Testis (tissue), 3 donors: ENCODE results near the gene STXBP6. TPM values are rescaled to one million over a fixed set of nuclear protein-coding genes. Genes with fewer than 3 reads are reported as not detected.

Experiments
- DNase-seq: peaks from one replicate; pipeline ENCODE4 v3.0.0-alpha.2; 2019
- H3K27ac ChIP-seq, 2 donors: fragments of 200-600 bp; sonication (generic); one replicate each; pipeline ENCODE4 v1.5.1; 2019
- H3K27me3 ChIP-seq: fragments of 200-600 bp; sonication (generic); one replicate; pipeline ENCODE4 v1.5.1; 2019
- H3K36me3 ChIP-seq: fragments of 200-600 bp; sonication (generic); one replicate; pipeline ENCODE4 v1.5.1; 2017; ENCODE audit warnings: low read depth; ENCODE audit errors: missing control alignments
- H3K4me1 ChIP-seq: fragments of 200-600 bp; sonication (generic); one replicate; pipeline ENCODE4 v1.5.1; 2019
- H3K4me3 ChIP-seq, 2 donors: fragments of 200-600 bp; sonication (generic); one replicate each; pipeline ENCODE4 v1.5.1; 2017 to 2019
- H3K9me3 ChIP-seq: fragments of 200-600 bp; sonication (generic); one replicate; pipeline ENCODE4 v1.5.1; 2017
- POLR2A ChIP-seq: fragments of 450-650 bp; IDR thresholded peaks from one replicate; pipeline ENCODE4 v1.6.1; 2017; ENCODE audit warnings: antibody characterized with exemption, mild to moderate bottlenecking, moderate library complexity
- WGBS, 2 donors: methylation state at CpG; one replicate each; pipeline ENCODE4 v1.1.5; 2018; 5-methylcytosine and 5-hydroxymethylcytosine counted together
- intact Hi-C: fragments of 100-400 bp; cut with DNase I; formaldehyde crosslinking; loops from one replicate; pipeline ENCODE4 v1.15.1; 2023; ENCODE audit warnings: low total_unique reads
- polyA plus RNA-seq: library from polyadenylated mRNA; stranded (reverse); fragments of 350-450 nt; fragmentation: Illumina TruSeq; extraction: RNeasy Lipid Tissue Mini Kit (QIAGEN cat#74804); gene quantifications from one replicate; pipeline ENCODE4 v1.2.3, GENCODE V29; 2014; ENCODE audit warnings: low read depth, low replicate concordance; ENCODE audit not compliant: insufficient read depth
- total RNA-seq, 2 donors: library from RNA; depleted of rRNA; stranded (reverse); fragments of >200 nt; gene quantifications; one replicate each; pipeline ENCODE4 v1.2.3, GENCODE V29; 2016
- TF ChIP-seq, protein P1 (sequence below), 3 experiments: fragments of 450-650 bp in 2 of 3; fragments of 200-600 bp in 1 of 3; sonication (generic) in 1 of 3; IDR thresholded peaks; one replicate each; pipeline ENCODE4 v1.5.1; 2016 to 2019; ENCODE audit warnings: antibody characterized with exemption in 3 of 3, mild to moderate bottlenecking in 2 of 3, moderate library complexity in 1 of 3

STXBP6 gene
- total and polyA plus RNA-seq, 3 donors from 2014 or later: 4.7 to 11.3 (median 8.6) TPM

DNA sequence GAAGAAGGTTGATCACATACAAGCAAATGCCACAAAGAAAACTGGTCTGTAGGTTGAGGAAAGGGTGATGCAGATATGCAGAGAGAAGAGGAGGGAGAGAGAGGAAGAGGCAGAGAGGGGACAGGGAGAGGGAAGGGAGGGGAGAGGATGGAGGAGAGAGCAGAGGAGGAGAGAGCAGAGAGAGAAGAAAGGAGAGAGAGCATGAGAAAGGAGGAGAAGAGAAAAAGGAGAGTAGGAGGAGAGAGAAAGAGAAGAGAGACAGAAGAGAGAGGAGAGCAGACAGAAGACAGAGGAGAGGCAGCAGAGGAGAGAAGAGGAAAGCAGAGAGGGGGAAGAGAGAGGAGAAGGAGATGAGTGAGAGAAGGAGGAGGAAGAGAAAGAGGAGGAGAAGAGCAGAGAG, 59.2 kb downstream of the STXBP6 start:
- intact Hi-C loops: no loop called here
- DNase-seq: no peak
- Histone ChIP-seq H3K27me3 (no peaks in the 10 kb centered on the region), H3K36me3 (no peaks in the 10 kb centered on the region), H3K4me3 (no peak overlapping the region), H3K9me3 (no peaks in the 10 kb centered on the region), H3K4me1 (no peaks in the 10 kb centered on the region), H3K27ac (no peak overlapping the region)
- TF ChIP-seq, protein P1, sequence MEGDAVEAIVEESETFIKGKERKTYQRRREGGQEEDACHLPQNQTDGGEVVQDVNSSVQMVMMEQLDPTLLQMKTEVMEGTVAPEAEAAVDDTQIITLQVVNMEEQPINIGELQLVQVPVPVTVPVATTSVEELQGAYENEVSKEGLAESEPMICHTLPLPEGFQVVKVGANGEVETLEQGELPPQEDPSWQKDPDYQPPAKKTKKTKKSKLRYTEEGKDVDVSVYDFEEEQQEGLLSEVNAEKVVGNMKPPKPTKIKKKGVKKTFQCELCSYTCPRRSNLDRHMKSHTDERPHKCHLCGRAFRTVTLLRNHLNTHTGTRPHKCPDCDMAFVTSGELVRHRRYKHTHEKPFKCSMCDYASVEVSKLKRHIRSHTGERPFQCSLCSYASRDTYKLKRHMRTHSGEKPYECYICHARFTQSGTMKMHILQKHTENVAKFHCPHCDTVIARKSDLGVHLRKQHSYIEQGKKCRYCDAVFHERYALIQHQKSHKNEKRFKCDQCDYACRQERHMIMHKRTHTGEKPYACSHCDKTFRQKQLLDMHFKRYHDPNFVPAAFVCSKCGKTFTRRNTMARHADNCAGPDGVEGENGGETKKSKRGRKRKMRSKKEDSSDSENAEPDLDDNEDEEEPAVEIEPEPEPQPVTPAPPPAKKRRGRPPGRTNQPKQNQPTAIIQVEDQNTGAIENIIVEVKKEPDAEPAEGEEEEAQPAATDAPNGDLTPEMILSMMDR (IDR thresholded peaks at IDR 0.05): no peak
- no peak for TF ChIP-seq POLR2A

DNA sequence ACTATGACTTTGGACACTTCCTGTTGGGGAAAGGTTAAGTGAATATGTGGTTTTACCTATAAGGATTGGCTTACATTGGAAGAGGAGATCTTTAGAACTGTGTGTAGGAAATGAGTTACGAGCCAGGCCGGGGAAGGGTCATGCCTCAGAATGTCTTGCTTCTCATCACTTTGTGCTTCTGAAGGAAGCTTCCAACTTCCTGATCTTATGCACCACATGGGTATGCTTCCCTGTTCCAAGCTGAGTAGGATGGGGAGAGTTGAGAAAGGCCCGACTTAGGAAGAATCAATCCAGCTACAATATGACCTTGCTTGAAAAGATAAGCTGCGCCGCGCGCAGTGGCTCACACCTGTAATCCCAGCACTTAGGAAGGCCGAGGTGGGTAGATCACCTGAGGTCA, 59.9 kb downstream of the STXBP6 start:
- no peaks in the 10 kb centered on the region for H3K4me1 ChIP-seq
- no peak for TF ChIP-seq POLR2A
- TF ChIP-seq, protein P1 (IDR thresholded peaks at IDR 0.05): no peak
- H3K36me3 ChIP-seq: no peaks in the 10 kb centered on the region
- no peaks in the 10 kb centered on the region for H3K9me3 ChIP-seq
- intact Hi-C loops: no loop called here
- H3K27ac ChIP-seq: no peak overlapping the region
- no peaks in the 10 kb centered on the region for H3K27me3 ChIP-seq
- no peak for DNase-seq
- 90 to 92% methylated on average over 6 to 8 of the region's 8 CpGs for WGBS, 2 donors
- no peak overlapping the region for H3K4me3 ChIP-seq

DNA sequence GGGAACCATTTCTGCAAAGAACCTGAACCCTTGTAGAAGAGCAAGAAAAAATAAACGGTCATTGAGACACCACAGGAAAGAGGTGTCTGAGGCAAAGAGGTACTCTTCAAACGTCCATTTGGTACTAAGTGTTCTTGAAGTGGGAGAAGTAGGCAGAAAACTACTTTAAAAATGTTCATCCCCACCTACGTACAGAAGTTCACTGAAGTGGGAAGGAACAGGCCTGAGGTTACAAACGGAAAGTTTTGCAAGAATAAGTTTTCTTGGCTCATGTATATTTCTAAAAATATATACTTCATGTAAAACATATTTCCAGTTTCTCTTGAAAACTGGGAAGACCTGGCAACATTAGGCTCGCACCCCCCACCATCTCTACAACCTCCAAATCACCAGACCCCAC, 61.2 kb downstream of the STXBP6 start:
- Histone ChIP-seq H3K27me3 (no peaks in the 10 kb centered on the region), H3K27ac (no peak overlapping the region), H3K9me3 (no peaks in the 10 kb centered on the region), H3K36me3 (no peaks in the 10 kb centered on the region), H3K4me3 (no peak overlapping the region), H3K4me1 (no peaks in the 10 kb centered on the region)
- WGBS, 2 donors: 75 to 77% methylated on average over 5 of the region's 5 CpGs
- intact Hi-C loops: no loop called here
- no peak for DNase-seq
- TF ChIP-seq, protein P1 (IDR thresholded peaks at IDR 0.05): no peak
- no peak for TF ChIP-seq POLR2A

DNA sequence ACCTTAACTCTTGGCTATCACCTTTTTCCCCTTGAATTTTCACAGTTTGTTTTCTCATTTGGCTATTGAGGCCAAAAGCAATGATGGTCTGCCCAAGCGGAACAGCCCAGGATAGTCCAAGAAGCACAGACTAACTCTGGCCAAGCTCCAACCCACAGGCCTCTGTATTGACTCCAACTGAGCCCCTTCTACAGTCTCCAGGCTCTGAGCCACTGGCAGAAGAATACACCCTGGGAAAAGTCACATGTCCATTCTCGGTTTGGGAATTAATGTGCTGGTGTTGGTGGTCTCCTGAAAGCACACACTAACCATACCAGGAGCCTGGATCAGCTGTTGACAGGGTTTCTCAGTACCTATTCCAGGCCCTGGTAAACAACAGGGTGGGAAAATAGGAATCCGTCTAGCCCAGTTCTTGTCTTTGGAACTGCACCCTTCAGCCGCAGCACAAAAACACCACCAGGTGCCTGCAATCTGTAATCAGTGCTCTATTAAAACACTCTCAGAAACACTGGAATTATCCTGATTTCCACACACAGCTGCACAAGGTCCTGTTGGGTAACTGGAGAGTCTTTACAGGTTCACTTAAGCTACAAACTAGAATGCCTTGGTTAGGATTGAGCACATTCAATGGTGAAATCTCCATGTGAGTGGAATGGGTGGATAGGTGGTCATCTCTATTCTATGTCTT, 63.6 kb downstream of the STXBP6 start:
- Histone ChIP-seq H3K4me3 (no peak overlapping the region), H3K9me3 (no peaks in the 10 kb centered on the region), H3K27ac (no peak overlapping the region), H3K36me3 (no peaks in the 10 kb centered on the region), H3K4me1 (no peaks in the 10 kb centered on the region), H3K27me3 (no peaks in the 10 kb centered on the region)
- no peak for DNase-seq
- TF ChIP-seq POLR2A: no peak
- TF ChIP-seq, protein P1 (IDR thresholded peaks at IDR 0.05): no peak
- intact Hi-C loops: no loop called here
- 91 to 95% methylated on average over 4 of the region's 4 CpGs for WGBS, 2 donors
